ENCODE data around the gene RDX.
"Not testable (repeated sequence)": the region's sequence is repeated elsewhere in the genome, so short reads cannot be mapped to it uniquely, and the experiment has no call there.

RDX gene

GRCh38 chr11:110262072-110262403 lies 34.4 kb downstream of the RDX start:
- no peak for DNase-seq

GRCh38 chr11:110261195-110262071 lies 35.0 kb downstream of the RDX start:
- no peak for DNase-seq

GRCh38 chr11:110253525-110253924 lies 42.9 kb downstream of the RDX start:
- DNase-seq = no peak

- DNase-seq = no peak
Measured at GRCh38 chr11:110251836-110252235, 44.6 kb downstream of the RDX start.

- DNase-seq = no peak
Measured at GRCh38 chr11:110250168-110250567, 46.2 kb downstream of the RDX start.

GRCh38 chr11:110249766-110250165 lies 46.6 kb downstream of the RDX start:
- DNase-seq = no peak

- DNase-seq = no peak
Measured at GRCh38 chr11:110249066-110249465, 47.3 kb downstream of the RDX start.

GRCh38 chr11:110243791-110244190 lies 52.6 kb downstream of the RDX start:
- DNase-seq = no peak

GRCh38 chr11:110242746-110243145 lies 53.7 kb downstream of the RDX start:
- DNase-seq = no peak

GRCh38 chr11:110242188-110242587 lies 54.2 kb downstream of the RDX start:
- no peak for DNase-seq

- DNase-seq = no peak
Measured at GRCh38 chr11:110235966-110236365, 60.4 kb downstream of the RDX start.

GRCh38 chr11:110230377-110230776 lies 66.0 kb downstream of the RDX start:
- no peak for DNase-seq

GRCh38 chr11:110219006-110219785 lies 77.2 kb downstream of the RDX start:
- DNase-seq = no peak

GRCh38 chr11:110217936-110218335 lies 78.5 kb downstream of the RDX start:
- DNase-seq = no peak

- DNase-seq = no peak
Measured at GRCh38 chr11:110217223-110217877, 79.1 kb downstream of the RDX start.

- DNase-seq = peak; percentile 23
Measured at GRCh38 chr11:110209313-110209694, 87.1 kb downstream of the RDX start.

- DNase-seq = not testable (repeated sequence)
Measured at GRCh38 chr11:110208678-110209312, 87.6 kb downstream of the RDX start.

- no peak for DNase-seq
Measured at GRCh38 chr11:110207123-110207522, 89.3 kb downstream of the RDX start.

GRCh38 chr11:110200836-110201235 lies 95.6 kb downstream of the RDX start:
- no peak for DNase-seq

GRCh38 chr11:110200241-110200640 lies 96.2 kb downstream of the RDX start:
- no peak for DNase-seq

GRCh38 chr11:110199184-110199981 lies 97.0 kb downstream of the RDX start:
- no peak for DNase-seq

GRCh38 chr11:110198031-110198729 lies 98.2 kb downstream of the RDX start:
- DNase-seq = no peak
